ENCODE results near the gene SUCO. TPM values are rescaled to one million over a fixed set of nuclear protein-coding genes. Genes with fewer than 3 reads are reported as not detected.
"Not testable (repeated sequence)": the region's sequence is repeated elsewhere in the genome, so short reads cannot be mapped to it uniquely, and the experiment has no call there.

Gene SUCO
- total RNA-seq, 4 donors from 2014 or later: 5.8 to 11.3 (median 6.4) TPM

DNA sequence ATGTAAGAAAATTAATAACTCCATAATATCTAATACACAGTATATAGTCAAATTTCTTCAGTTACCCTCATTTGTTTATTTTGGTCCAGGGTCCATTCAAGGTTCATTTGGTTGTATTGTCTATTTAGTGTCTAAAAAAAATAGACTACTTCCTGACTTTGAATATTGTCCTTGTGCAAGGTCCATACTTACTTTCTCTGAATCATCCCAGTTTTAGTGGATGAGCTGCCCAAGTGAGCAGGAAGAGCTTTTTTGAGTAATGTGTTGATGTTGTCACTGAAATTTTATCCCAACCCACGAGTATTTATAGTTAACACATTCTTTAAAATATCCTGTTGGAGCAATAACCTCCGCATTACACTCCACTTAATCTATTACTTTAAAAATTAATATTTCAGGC is 80.3 kb downstream of the SUCO start:
- Histone ChIP-seq H3K4me1 (no peaks in the 10 kb centered on the region), H3K27me3 (no peaks in the 10 kb centered on the region), H3K27ac (no peak overlapping the region), H3K36me3 (peaks cover 0 to 19% of the 10 kb centered on the region in 2 donors), H3K9me3 (no peaks in the 10 kb centered on the region), H3K4me3 (no peak overlapping the region)
- intact Hi-C loops (cut with DNase I; ENCODE audit: low total_unique reads): no loop called here
- DNase-seq (no peak), ATAC-seq (no peak)
- in situ Hi-C loops (cut with MboI; ENCODE audit: low sequenced_read_pairs in 4 of 4): no loop called here
- TF ChIP-seq CTCF (IDR thresholded peaks at IDR 0.05 in 4 of 5, conservative IDR thresholded peaks at IDR 0.05 in 1 of 5) (no peak), POLR2A (IDR thresholded peaks at IDR 0.05) (no peak)

DNA sequence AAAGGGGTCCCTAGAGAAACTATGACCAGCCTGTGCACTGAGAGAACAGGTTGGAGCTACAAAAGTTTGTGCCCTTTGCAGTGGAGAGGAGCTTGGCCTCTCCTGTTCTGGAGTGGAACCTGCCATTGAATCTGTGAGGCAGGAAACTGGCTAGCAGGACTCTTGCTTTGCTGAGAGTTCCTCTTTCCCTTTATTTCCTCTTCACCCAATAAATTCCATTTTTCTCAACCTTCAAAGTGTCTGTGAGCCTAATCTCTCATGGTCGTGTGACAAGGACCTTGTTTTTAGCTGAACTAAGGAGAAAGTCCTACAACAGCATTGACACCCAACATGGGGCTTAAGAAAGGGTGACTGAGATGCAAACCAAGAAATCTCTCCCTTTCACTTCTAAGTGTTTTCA is 83.2 kb downstream of the SUCO start:
- intact Hi-C loops (cut with DNase I; ENCODE audit: low total_unique reads) (no loop called here), in situ Hi-C loops (cut with MboI; ENCODE audit: low sequenced_read_pairs in 4 of 4) (no loop called here)
- no peak overlapping the region for H3K27ac ChIP-seq
- no peak for ATAC-seq
- H3K9me3 ChIP-seq: peaks cover 0 to 4% (median 0%) of the 10 kb centered on the region in 3 donors
- no peaks in the 10 kb centered on the region for H3K36me3 ChIP-seq
- no peak for DNase-seq
- no peaks in the 10 kb centered on the region for H3K27me3 ChIP-seq
- H3K4me3 ChIP-seq: no peak overlapping the region
- no peaks in the 10 kb centered on the region for H3K4me1 ChIP-seq
- TF ChIP-seq CTCF (IDR thresholded peaks at IDR 0.05 in 4 of 5, conservative IDR thresholded peaks at IDR 0.05 in 1 of 5) (no peak), POLR2A (IDR thresholded peaks at IDR 0.05) (no peak)

DNA sequence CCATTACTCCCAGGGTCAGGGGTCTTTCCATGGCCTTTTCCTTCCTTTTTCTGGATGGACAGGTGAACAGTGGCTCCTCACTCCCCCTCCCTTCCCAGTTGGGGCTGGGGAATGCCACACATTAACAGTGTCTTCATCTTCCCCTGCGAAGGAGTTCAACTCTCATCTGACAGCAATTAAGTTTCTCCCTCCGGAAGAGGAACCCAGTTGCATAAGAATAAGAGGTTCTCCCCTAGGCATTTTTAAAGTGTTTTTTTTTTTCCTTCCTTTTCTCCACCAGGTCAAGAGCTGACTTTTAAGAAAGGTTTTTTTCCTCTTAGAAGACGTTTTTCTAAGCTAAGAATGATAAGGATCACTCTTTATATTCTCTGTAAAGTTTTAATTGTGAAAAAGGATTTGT is 83.7 kb downstream of the SUCO start:
- H3K27ac ChIP-seq: no peak overlapping the region
- in situ Hi-C loops (cut with MboI; ENCODE audit: low sequenced_read_pairs in 4 of 4) (no loop called here), intact Hi-C loops (cut with DNase I; ENCODE audit: low total_unique reads) (no loop called here)
- ATAC-seq: no peak
- no peak for DNase-seq
- H3K27me3 ChIP-seq: no peaks in the 10 kb centered on the region
- H3K4me3 ChIP-seq: no peak overlapping the region
- TF ChIP-seq POLR2A (IDR thresholded peaks at IDR 0.05) (no peak), CTCF (IDR thresholded peaks at IDR 0.05 in 4 of 5, conservative IDR thresholded peaks at IDR 0.05 in 1 of 5) (no peak)
- H3K4me1 ChIP-seq: no peaks in the 10 kb centered on the region
- H3K36me3 ChIP-seq: no peaks in the 10 kb centered on the region
- peaks cover 0 to 4% (median 0%) of the 10 kb centered on the region in 3 donors for H3K9me3 ChIP-seq

- H3K27ac ChIP-seq; H3K4me3 ChIP-seq; H3K36me3 ChIP-seq; DNase-seq; intact Hi-C loops (cut with DNase I; ENCODE audit: low total_unique reads); in situ Hi-C loops (cut with MboI; ENCODE audit: low sequenced_read_pairs in 4 of 4); H3K9me3 ChIP-seq; H3K4me1 ChIP-seq; H3K27me3 ChIP-seq; ATAC-seq: not testable (repeated sequence)
Measured at GRCh38 chr1:172620603-172621002, 87.7 kb downstream of the SUCO start.

DNA sequence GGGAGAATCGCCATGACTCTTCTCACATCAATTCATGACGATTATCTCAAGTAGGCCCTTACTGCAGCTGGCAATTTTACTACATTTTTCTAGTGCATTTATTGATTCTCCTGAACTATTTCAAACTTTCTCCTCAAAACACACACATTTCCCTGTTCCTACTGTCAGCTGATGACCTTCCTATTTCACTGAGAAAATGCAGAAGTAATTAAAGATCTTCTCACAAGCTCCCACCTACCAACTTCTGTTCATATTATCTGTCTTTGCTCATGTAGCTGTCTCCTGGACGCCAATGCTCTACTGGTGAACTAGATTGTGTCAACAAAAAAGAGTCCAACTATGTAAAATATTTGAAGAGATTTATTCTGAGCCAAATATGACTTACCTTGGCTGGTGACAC is 89.6 kb downstream of the SUCO start:
- H3K36me3 ChIP-seq: no peaks in the 10 kb centered on the region
- H3K27ac ChIP-seq: no peak overlapping the region
- DNase-seq: no peak
- H3K9me3 ChIP-seq: peaks cover 0 to 4% (median 0%) of the 10 kb centered on the region in 3 donors
- H3K4me1 ChIP-seq: no peaks in the 10 kb centered on the region
- no peak for ATAC-seq
- no peaks in the 10 kb centered on the region for H3K27me3 ChIP-seq
- in situ Hi-C loops (cut with MboI; ENCODE audit: low sequenced_read_pairs in 4 of 4) (no loop called here), intact Hi-C loops (cut with DNase I; ENCODE audit: low total_unique reads) (no loop called here)
- no peak overlapping the region for H3K4me3 ChIP-seq
- no peak for TF ChIP-seq POLR2A (IDR thresholded peaks at IDR 0.05)
- TF ChIP-seq CTCF (IDR thresholded peaks at IDR 0.05 in 4 of 5, conservative IDR thresholded peaks at IDR 0.05 in 1 of 5): no peak

Data from gastrocnemius medialis (tissue), 4 donors.